ENCODE data around the gene ACR.

DNA sequence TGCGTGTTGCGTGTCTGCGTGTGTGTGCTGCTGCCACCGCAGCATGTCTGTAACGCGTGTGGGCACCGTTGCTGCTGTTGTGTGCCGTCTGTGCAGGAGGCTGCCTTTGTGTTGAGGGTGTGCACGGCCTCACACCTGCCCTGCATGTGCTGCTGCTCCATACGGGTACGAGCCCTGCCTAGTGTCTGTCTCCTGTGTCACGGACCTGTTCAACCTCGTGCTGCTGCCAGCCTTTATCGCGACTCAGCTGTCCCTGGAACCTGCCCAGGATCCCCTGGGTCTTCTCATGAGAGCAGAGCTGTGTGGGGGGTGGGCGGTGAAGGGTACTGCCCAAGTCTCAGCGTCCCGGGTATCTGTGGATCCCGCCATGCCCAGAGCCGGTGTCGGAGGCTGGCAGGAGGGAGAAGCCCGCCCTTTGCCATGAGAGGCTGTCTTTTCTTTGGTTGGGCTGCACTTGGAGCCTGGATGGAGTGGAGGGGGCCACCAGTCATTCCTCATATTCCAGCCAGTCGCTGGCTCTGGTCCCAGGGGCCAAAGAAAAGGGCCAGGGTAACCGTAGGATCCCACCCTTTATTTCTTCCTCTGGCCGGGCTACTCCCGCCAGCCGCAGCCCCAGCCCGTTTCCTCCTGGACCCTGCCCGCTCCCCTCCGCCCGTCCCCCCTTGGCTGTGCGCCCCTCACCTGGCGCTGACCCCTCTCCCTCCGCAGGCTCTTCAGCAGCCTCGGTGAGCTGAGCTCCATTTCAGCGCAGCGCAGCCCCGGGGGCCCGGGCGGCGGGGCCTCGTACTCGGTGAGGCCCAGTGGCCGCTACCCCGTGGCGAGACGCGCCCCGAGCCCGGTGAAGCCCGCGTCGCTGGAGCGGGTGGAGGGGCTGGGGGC is 7.8 kb upstream of the ACR start:
- TF ChIP-seq, protein P1, sequence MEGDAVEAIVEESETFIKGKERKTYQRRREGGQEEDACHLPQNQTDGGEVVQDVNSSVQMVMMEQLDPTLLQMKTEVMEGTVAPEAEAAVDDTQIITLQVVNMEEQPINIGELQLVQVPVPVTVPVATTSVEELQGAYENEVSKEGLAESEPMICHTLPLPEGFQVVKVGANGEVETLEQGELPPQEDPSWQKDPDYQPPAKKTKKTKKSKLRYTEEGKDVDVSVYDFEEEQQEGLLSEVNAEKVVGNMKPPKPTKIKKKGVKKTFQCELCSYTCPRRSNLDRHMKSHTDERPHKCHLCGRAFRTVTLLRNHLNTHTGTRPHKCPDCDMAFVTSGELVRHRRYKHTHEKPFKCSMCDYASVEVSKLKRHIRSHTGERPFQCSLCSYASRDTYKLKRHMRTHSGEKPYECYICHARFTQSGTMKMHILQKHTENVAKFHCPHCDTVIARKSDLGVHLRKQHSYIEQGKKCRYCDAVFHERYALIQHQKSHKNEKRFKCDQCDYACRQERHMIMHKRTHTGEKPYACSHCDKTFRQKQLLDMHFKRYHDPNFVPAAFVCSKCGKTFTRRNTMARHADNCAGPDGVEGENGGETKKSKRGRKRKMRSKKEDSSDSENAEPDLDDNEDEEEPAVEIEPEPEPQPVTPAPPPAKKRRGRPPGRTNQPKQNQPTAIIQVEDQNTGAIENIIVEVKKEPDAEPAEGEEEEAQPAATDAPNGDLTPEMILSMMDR (CRISPR knock-in tag; IDR thresholded peaks at IDR 0.05), result no peak
- TF ChIP-seq EHMT2 (IDR thresholded peaks at IDR 0.05; ENCODE audit: borderline replicate concordance, low read depth, low read length), result no peak
- TF ChIP-seq RARG (CRISPR knock-in tag; IDR thresholded peaks at IDR 0.05; ENCODE audit: low read depth), result no peak
- no peak for TF ChIP-seq ZNF343 (CRISPR knock-in tag; IDR thresholded peaks at IDR 0.05)
- no peak for TF ChIP-seq EP300 (IDR thresholded peaks at IDR 0.05; ENCODE audit: low read depth in 2 of 2, low read length in 2 of 2)
- no peak for TF ChIP-seq EP300 (CRISPR knock-in tag; IDR thresholded peaks at IDR 0.05; ENCODE audit: borderline replicate concordance)
- TF ChIP-seq PRPF4 (IDR thresholded peaks at IDR 0.05; ENCODE audit: low read depth, low read length, poor library complexity, severe bottlenecking), result no peak

Measured in HepG2 (cell line).